HCT116 (cell line): ENCODE measurements around the gene DDX39B. TPM values are rescaled to one million over a fixed set of nuclear protein-coding genes. Genes with fewer than 3 reads are reported as not detected.

Experiments used
- ATAC-seq: fragments of 200-7000 bp; cut with Tn5 transposase; 2 replicates; pipeline ENCODE4 v1.9.1; 2020; ENCODE audit warnings: mild to moderate bottlenecking, moderate library complexity
- BruUV-seq: library from RNA; stranded (reverse); fragments of 400-500 nt; replicated peaks from 2 replicates; lab custom pipeline; 2021; lab: Mats Ljungman, UMichigan
- CTCF ChIA-PET: fragments of 300-600 bp; sonication (Branson Sonifier 250); formaldehyde crosslinking; loops from one replicate; lab custom pipeline; 2021; ENCODE audit warnings: antibody characterized with exemption; lab: Charles Lee
- POLR2A ChIA-PET: fragments of 300-600, 350-600 bp; sonication (Branson Sonifier 250); formaldehyde crosslinking; loops from one replicate; lab custom pipeline; 2021; ENCODE audit warnings: antibody characterized with exemption; lab: Charles Lee
- RAD21 ChIA-PET, 2 experiments: fragments of 300-600 bp; sonication (Branson Sonifier 250); formaldehyde crosslinking; loops; one replicate each; lab custom pipeline; 2023; ENCODE audit warnings: low total read pairs in 2 of 2; ENCODE audit not compliant: uncharacterized antibody in 2 of 2, unreplicated experiment in 2 of 2, low non-redundant PET in 1 of 2; lab: Charles Lee
- DNase-seq: peaks from one replicate; pipeline ENCODE4 v3.0.0-alpha.2; 2010; ENCODE audit warnings: low read depth, low spot score
- H2AFZ ChIP-seq: fragments of 200-600 bp; shearing (Covaris generic), sonication (generic); 2 replicates; pipeline ENCODE4 v1.6.1; 2017; ENCODE audit warnings: low read depth, mixed run types, mixed read lengths, antibody characterized with exemption, low read length; ENCODE audit not compliant: poor library complexity, severe bottlenecking
- H3K27ac ChIP-seq: 2 replicates; pipeline ENCODE4 v1.5.1; 2012; ENCODE audit warnings: low read depth, low read length
- H3K27me3 ChIP-seq: fragments of 200-600 bp; sonication (generic); 2 replicates; pipeline ENCODE4 v1.6.1; 2016; ENCODE audit warnings: mixed run types, low read length, mixed read lengths; ENCODE audit not compliant: insufficient read depth
- H3K36me3 ChIP-seq, 2 experiments: fragments of 200-500 bp in 1 of 2; fragments of 200-600 bp in 1 of 2; sonication (Bioruptor generic) in 1 of 2; sonication (generic) in 1 of 2; 2 replicates each; pipeline versions ENCODE4 v1.5.1 to v1.6.1; 2014 to 2016; ENCODE audit warnings: low read length in 2 of 2, inconsistent platforms in 1 of 2, mixed read lengths in 1 of 2, mixed run types in 1 of 2; ENCODE audit not compliant: insufficient read depth in 2 of 2, control insufficient read depth in 1 of 2
- H3K4me1 ChIP-seq, 2 experiments: fragments of 200-600 bp in 1 of 2; sonication (generic) in 1 of 2; 2 replicates each; pipeline versions ENCODE4 v1.5.1 to v1.6.1; 2012 to 2017; ENCODE audit warnings: low read length in 2 of 2, inconsistent platforms in 1 of 2, mild to moderate bottlenecking in 1 of 2, mixed read lengths in 1 of 2, mixed run types in 1 of 2, moderate library complexity in 1 of 2; ENCODE audit not compliant: insufficient read depth in 2 of 2, control insufficient read depth in 1 of 2
- H3K4me2 ChIP-seq: fragments of 200-600 bp; sonication (generic); 2 replicates; pipeline ENCODE4 v1.6.1; 2017; ENCODE audit warnings: mixed run types, low read length, mixed read lengths
- H3K4me3 ChIP-seq, 2 experiments: fragments of 200-600 bp in 1 of 2; sonication (generic) in 1 of 2; replicated peaks in 1 of 2; 2 replicates each; pipeline ENCODE4 v1.5.1; 2011 to 2016; ENCODE audit warnings: low read length in 2 of 2, control low read depth in 1 of 2, low read depth in 1 of 2, mild to moderate bottlenecking in 1 of 2, mixed read lengths in 1 of 2, mixed run types in 1 of 2
- H3K79me2 ChIP-seq: fragments of 200-600 bp; sonication (generic); 2 replicates; pipeline ENCODE4 v1.6.1; 2017; ENCODE audit warnings: mild to moderate bottlenecking, mixed run types, low read length, moderate library complexity, mixed read lengths; ENCODE audit not compliant: insufficient read depth
- H3K9ac ChIP-seq: fragments of 200-600 bp; sonication (generic); 2 replicates; pipeline ENCODE4 v1.6.1; 2016; ENCODE audit warnings: low read length, mixed read lengths
- H3K9me2 ChIP-seq: fragments of 200-600 bp; sonication (generic), shearing (Covaris generic); 2 replicates; pipeline ENCODE4 v1.6.1; 2017; ENCODE audit warnings: mixed run types, mild to moderate bottlenecking, moderate library complexity; ENCODE audit not compliant: insufficient read depth
- H3K9me3 ChIP-seq, 2 experiments: fragments of 200-500 bp in 1 of 2; fragments of 200-600 bp in 1 of 2; sonication (Bioruptor generic) in 1 of 2; sonication (generic) in 1 of 2; 2 replicates each; pipeline ENCODE4 v1.6.1; 2014 to 2017; ENCODE audit warnings: low read length in 2 of 2, mixed read lengths in 2 of 2, inconsistent platforms in 1 of 2, low read depth in 1 of 2, mild to moderate bottlenecking in 1 of 2, mixed run types in 1 of 2, moderate library complexity in 1 of 2; ENCODE audit not compliant: control insufficient read depth in 1 of 2, insufficient read depth in 1 of 2
- H4K20me1 ChIP-seq: fragments of 200-600 bp; sonication (generic), shearing (Covaris generic); 2 replicates; pipeline ENCODE4 v1.6.1; 2017; ENCODE audit warnings: mixed run types, mild to moderate bottlenecking, moderate library complexity; ENCODE audit not compliant: insufficient read depth
- CBX3 ChIP-seq: IDR thresholded peaks from 2 replicates; pipeline ENCODE4 v1.6.1; 2012; ENCODE audit warnings: low read depth
- CEBPB ChIP-seq: IDR thresholded peaks from 2 replicates; pipeline ENCODE4 v1.6.1; 2012; ENCODE audit warnings: low read depth
- EGR1 ChIP-seq: IDR thresholded peaks from 2 replicates; pipeline ENCODE4 v1.6.1; 2012; ENCODE audit warnings: low read depth
- ELF1 ChIP-seq: IDR thresholded peaks from 2 replicates; pipeline ENCODE4 v1.6.1; 2012; ENCODE audit warnings: low read depth, borderline replicate concordance
- EZH2 ChIP-seq: fragments of 200-600 bp; sonication (generic); IDR thresholded peaks from 2 replicates; pipeline ENCODE4 v1.6.1; 2017; ENCODE audit warnings: antibody characterized with exemption, mixed run types
- EZH2phosphoT487 ChIP-seq: fragments of 200-600 bp; IDR thresholded peaks from 2 replicates; pipeline ENCODE4 v1.6.1; 2018; ENCODE audit warnings: antibody characterized with exemption, borderline replicate concordance
- JUND ChIP-seq: IDR thresholded peaks from 2 replicates; pipeline ENCODE4 v1.6.1; 2012
- POLR2A ChIP-seq: IDR thresholded peaks from 2 replicates; pipeline ENCODE4 v1.7.0; 2011; ENCODE audit warnings: borderline replicate concordance; ENCODE audit not compliant: insufficient read depth, insufficient read length; ENCODE audit errors: extremely low read depth
- RAD21 ChIP-seq: IDR thresholded peaks from 2 replicates; pipeline ENCODE4 v1.6.1; 2012; ENCODE audit warnings: low read depth, mild to moderate bottlenecking
- SIN3A ChIP-seq: IDR thresholded peaks from 2 replicates; pipeline ENCODE4 v1.6.1; 2012; ENCODE audit warnings: low read depth
- SP1 ChIP-seq: IDR thresholded peaks from 2 replicates; pipeline ENCODE4 v1.6.1; 2012; ENCODE audit warnings: low read depth
- TCF7L2 ChIP-seq: IDR thresholded peaks from 2 replicates; pipeline ENCODE4 v1.7.0; 2011; ENCODE audit warnings: borderline replicate concordance, inconsistent platforms; ENCODE audit not compliant: insufficient read depth, insufficient read length; ENCODE audit errors: extremely low read depth
- YY1 ChIP-seq: IDR thresholded peaks from 2 replicates; pipeline ENCODE4 v1.6.1; 2011; ENCODE audit warnings: low read length, low read depth, moderate library complexity, mild to moderate bottlenecking; ENCODE audit not compliant: insufficient replicate concordance; ENCODE audit errors: extremely low read depth
- ZFX ChIP-seq: fragments of 450-650 bp; IDR thresholded peaks from 2 replicates; pipeline ENCODE4 v1.6.1; 2017
- ZNF274 ChIP-seq: fragments of 200-500 bp; sonication (Bioruptor generic); IDR thresholded peaks from 2 replicates; pipeline ENCODE4 v1.6.1; 2014; ENCODE audit warnings: mild to moderate bottlenecking, low read depth, low read length, inconsistent platforms
- intact Hi-C: fragments of 100-400 bp; cut with micrococcal nuclease; formaldehyde crosslinking; loops from 2 replicates; pipeline ENCODE4 v1.10.0; 2022
- total RNA-seq: library from RNA; stranded (reverse); gene quantifications from one replicate; pipeline ENCODE4 v1.2.1, GENCODE V29; 2021; ENCODE audit not compliant: unreplicated experiment
- TF ChIP-seq, protein P1 (sequence below): IDR thresholded peaks from 2 replicates; pipeline ENCODE4 v1.6.1; 2012
- TF ChIP-seq, protein P2 (sequence below): IDR thresholded peaks from 2 replicates; pipeline ENCODE4 v1.6.1; 2011; ENCODE audit warnings: mild to moderate bottlenecking, low read length, moderate library complexity; ENCODE audit not compliant: insufficient replicate concordance; ENCODE audit errors: extremely low read depth
- TF ChIP-seq, protein P3 (sequence below): IDR thresholded peaks from 2 replicates; pipeline ENCODE4 v1.6.1; 2012

DDX39B gene
- total RNA-seq, 1 experiment from 2014 or later: 545 TPM

DNA sequence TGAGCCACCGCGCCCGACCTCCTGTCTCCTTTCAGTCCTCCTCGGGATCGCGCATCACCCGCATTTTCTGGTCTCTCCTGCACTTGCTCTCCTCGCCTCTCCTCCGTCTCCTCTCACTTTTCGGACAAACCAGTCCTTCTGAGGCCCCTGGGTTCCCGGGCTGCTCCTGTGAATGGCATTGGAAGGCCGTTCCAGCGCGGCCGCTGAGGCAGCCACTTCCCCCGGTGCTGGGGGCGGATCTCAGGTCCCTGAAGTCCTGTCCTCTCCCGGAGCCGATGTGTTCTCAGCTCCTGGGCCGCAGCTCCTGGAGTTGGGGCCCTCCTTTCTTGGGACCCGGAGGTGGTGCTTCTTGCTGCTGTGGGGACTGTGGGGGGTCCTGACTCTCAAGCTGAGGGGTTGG, 43.1 kb downstream of the DDX39B start:
- ChIA-PET CTCF (no interaction called here), POLR2A (interaction anchor here (0.6 to 2.2 kb wide), 4 partner anchors 20 to 96 kb away, joined by 3 to 10 read pairs (median 6); partner anchors contain the start of genes DDX39B and MCCD1), RAD21 (no interaction called here)
- peak overlapping the region; percentile 87 for H3K4me2 ChIP-seq
- ATAC-seq (no peak), DNase-seq (no peak)
- peaks cover 37% of the 10 kb centered on the region for H3K79me2 ChIP-seq
- no peaks in the 10 kb centered on the region for H3K9me3 ChIP-seq
- peak overlapping the region; percentile 64 for H3K27ac ChIP-seq
- intact Hi-C loops: no loop called here
- no peaks in the 10 kb centered on the region for H3K36me3 ChIP-seq
- H3K9ac ChIP-seq: peak overlapping the region; percentile 67
- peak overlapping the region; percentile 47 to 70 for H3K4me3 ChIP-seq
- TF ChIP-seq SIN3A: no peak
- TF ChIP-seq ZNF274: no peak
- no peak for TF ChIP-seq TCF7L2
- TF ChIP-seq EZH2phosphoT487: no peak
- TF ChIP-seq POLR2A: no peak
- TF ChIP-seq, protein P1, sequence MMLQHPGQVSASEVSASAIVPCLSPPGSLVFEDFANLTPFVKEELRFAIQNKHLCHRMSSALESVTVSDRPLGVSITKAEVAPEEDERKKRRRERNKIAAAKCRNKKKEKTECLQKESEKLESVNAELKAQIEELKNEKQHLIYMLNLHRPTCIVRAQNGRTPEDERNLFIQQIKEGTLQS: no peak
- no peak for TF ChIP-seq CBX3
- no peak for TF ChIP-seq JUND
- TF ChIP-seq EGR1: no peak
- no peak for TF ChIP-seq RAD21
- TF ChIP-seq, protein P2, sequence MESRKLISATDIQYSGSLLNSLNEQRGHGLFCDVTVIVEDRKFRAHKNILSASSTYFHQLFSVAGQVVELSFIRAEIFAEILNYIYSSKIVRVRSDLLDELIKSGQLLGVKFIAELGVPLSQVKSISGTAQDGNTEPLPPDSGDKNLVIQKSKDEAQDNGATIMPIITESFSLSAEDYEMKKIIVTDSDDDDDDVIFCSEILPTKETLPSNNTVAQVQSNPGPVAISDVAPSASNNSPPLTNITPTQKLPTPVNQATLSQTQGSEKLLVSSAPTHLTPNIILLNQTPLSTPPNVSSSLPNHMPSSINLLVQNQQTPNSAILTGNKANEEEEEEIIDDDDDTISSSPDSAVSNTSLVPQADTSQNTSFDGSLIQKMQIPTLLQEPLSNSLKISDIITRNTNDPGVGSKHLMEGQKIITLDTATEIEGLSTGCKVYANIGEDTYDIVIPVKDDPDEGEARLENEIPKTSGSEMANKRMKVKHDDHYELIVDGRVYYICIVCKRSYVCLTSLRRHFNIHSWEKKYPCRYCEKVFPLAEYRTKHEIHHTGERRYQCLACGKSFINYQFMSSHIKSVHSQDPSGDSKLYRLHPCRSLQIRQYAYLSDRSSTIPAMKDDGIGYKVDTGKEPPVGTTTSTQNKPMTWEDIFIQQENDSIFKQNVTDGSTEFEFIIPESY: no peak
- no peak for TF ChIP-seq EZH2
- no peak for TF ChIP-seq ELF1
- TF ChIP-seq CEBPB: no peak
- TF ChIP-seq SP1: no peak
- TF ChIP-seq ZFX: no peak
- TF ChIP-seq, protein P3, sequence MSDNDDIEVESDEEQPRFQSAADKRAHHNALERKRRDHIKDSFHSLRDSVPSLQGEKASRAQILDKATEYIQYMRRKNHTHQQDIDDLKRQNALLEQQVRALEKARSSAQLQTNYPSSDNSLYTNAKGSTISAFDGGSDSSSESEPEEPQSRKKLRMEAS: no peak
- TF ChIP-seq YY1: no peak
- H3K9me2 ChIP-seq: no peaks in the 10 kb centered on the region
- H3K27me3 ChIP-seq: no peaks in the 10 kb centered on the region
- peaks cover 22 to 38% of the 10 kb centered on the region in 2 experiments for H3K4me1 ChIP-seq
- no peaks in the 10 kb centered on the region for H4K20me1 ChIP-seq
- BruUV-seq: no TSS peak
- no peak overlapping the region for H2AFZ ChIP-seq
